Measurements from ENCODE around the gene UGGT1.

DNA sequence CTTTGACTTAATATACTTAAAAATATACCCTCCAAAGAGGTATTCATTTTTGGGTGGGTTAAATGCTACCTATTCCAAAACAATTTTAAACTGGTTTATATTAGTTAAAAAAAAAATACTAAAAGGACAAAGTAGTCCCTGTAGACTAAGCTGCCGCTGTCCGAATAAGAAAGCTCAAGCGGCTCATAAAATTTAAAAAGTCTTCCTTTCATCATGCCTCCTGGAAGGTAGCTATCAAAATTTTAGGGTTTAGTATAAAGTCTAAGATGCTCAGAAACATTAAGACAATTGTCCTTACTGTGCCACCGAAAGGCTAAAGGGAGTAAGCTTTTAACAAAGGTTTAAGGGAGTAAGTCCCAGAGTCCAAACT, 440 bp upstream of the UGGT1 start:
- TF ChIP-seq CTCF (IDR thresholded peaks at IDR 0.05) (no peak), POLR2AphosphoS5 (IDR thresholded peaks at IDR 0.05) (no peak), EP300 (IDR thresholded peaks at IDR 0.05) (no peak), POLR2A (IDR thresholded peaks at IDR 0.05) (no peak)
